ENCODE data around the gene SAMD4A.

SAMD4A gene

GRCh38 chr14:54769951-54770863, 203.3 kb downstream of the SAMD4A start:
- no peak overlapping the region for H3K27ac ChIP-seq
- TF ChIP-seq ZFX (IDR thresholded peaks at IDR 0.05) (no peak), CTCF (conservative IDR thresholded peaks at IDR 0.05) (no peak)

- no peak overlapping the region for H3K27ac ChIP-seq
- TF ChIP-seq ZFX (IDR thresholded peaks at IDR 0.05) (no peak), CTCF (conservative IDR thresholded peaks at IDR 0.05) (no peak)
Observed at GRCh38 chr14:54771411-54772027, 204.6 kb downstream of the SAMD4A start.

GRCh38 chr14:54772451-54772881, 205.5 kb downstream of the SAMD4A start:
- no peak overlapping the region for H3K27ac ChIP-seq
- TF ChIP-seq CTCF (conservative IDR thresholded peaks at IDR 0.05), result no peak
- TF ChIP-seq ZFX (IDR thresholded peaks at IDR 0.05), result no peak

- H3K27ac ChIP-seq, result no peak overlapping the region
- TF ChIP-seq CTCF (conservative IDR thresholded peaks at IDR 0.05) (no peak), ZFX (IDR thresholded peaks at IDR 0.05) (no peak)
Observed at GRCh38 chr14:54773171-54774006, 206.5 kb downstream of the SAMD4A start.

GRCh38 chr14:54774824-54775223, 207.9 kb downstream of the SAMD4A start:
- no peak overlapping the region for H3K27ac ChIP-seq

GRCh38 chr14:54775486-54776140, 208.7 kb downstream of the SAMD4A start:
- TF ChIP-seq ZFX (IDR thresholded peaks at IDR 0.05) (no peak), CTCF (conservative IDR thresholded peaks at IDR 0.05) (no peak)
- H3K27ac ChIP-seq, result no peak overlapping the region

More at GRCh38 chr14:54774824-54775223, 207.9 kb downstream of the SAMD4A start:
- no peak for TF ChIP-seq ZFX (IDR thresholded peaks at IDR 0.05)

GRCh38 chr14:54776361-54777001, 209.6 kb downstream of the SAMD4A start:
- TF ChIP-seq ZFX (IDR thresholded peaks at IDR 0.05) (no peak), CTCF (conservative IDR thresholded peaks at IDR 0.05) (no peak)

More at GRCh38 chr14:54776361-54777001, 209.6 kb downstream of the SAMD4A start:
- H3K27ac ChIP-seq, result no peak overlapping the region

Measured in C4-2B (cell line).